Aorta (tissue), 5 donors: ENCODE results near the gene ACTR1A. TPM values are rescaled to one million over a fixed set of nuclear protein-coding genes. Genes with fewer than 3 reads are reported as not detected.
"Not testable (repeated sequence)": the region's sequence is repeated elsewhere in the genome, so short reads cannot be mapped to it uniquely, and the experiment has no call there.

Source experiments
- ATAC-seq: fragments of 200-7000 bp; cut with Tn5 transposase; one replicate; pipeline ENCODE4 v1.9.1; 2022; ENCODE audit warnings: moderate library complexity; ENCODE audit not compliant: low FRiP score
- DNase-seq, 2 donors: peaks; one replicate each; pipeline ENCODE4 v3.0.0-alpha.2; 2020
- H3K27ac ChIP-seq, 2 donors: one replicate each; pipeline ENCODE4 v1.5.1; 2013; ENCODE audit warnings: low read length in 2 of 2, mild to moderate bottlenecking in 2 of 2, moderate library complexity in 2 of 2, control low read depth in 1 of 2, inconsistent platforms in 1 of 2, low read depth in 1 of 2
- H3K27me3 ChIP-seq, 2 donors: one replicate each; pipeline ENCODE4 v1.6.1; 2013; ENCODE audit warnings: control low read depth in 1 of 2, low read length in 1 of 2, mild to moderate bottlenecking in 1 of 2, moderate library complexity in 1 of 2; ENCODE audit not compliant: insufficient read depth in 2 of 2, control insufficient read depth in 1 of 2
- H3K36me3 ChIP-seq, 2 donors: one replicate each; pipeline ENCODE4 v1.6.1; 2013; ENCODE audit warnings: control low read depth in 1 of 2, low read length in 1 of 2, mild to moderate bottlenecking in 1 of 2; ENCODE audit not compliant: insufficient read depth in 2 of 2, control insufficient read depth in 1 of 2
- H3K4me1 ChIP-seq, 2 donors: one replicate each; pipeline ENCODE4 v1.6.1; 2013; ENCODE audit warnings: low read length in 2 of 2, control low read depth in 1 of 2, mild to moderate bottlenecking in 1 of 2, moderate library complexity in 1 of 2; ENCODE audit not compliant: insufficient read depth in 2 of 2, control insufficient read depth in 1 of 2
- H3K4me3 ChIP-seq, 2 donors: one replicate each; pipeline ENCODE4 v1.5.1; 2013; ENCODE audit warnings: low read length in 2 of 2, control low read depth in 1 of 2, mild to moderate bottlenecking in 1 of 2
- H3K9me3 ChIP-seq: one replicate; pipeline ENCODE4 v1.6.1; 2013; ENCODE audit warnings: mild to moderate bottlenecking, low read length; ENCODE audit not compliant: control insufficient read depth
- WGBS, 2 donors: extraction: QIAGEN DNeasy Blood & Tissue Kit; methylation state at CpG; one replicate each; pipeline ENCODE4 v1.1.7; 2013; 5-methylcytosine and 5-hydroxymethylcytosine counted together
- intact Hi-C, 2 donors: fragments of 100-400 bp; cut with DNase I; formaldehyde crosslinking; loops; one replicate each; pipeline versions ENCODE4 v1.14.2 to v1.15.0; 2022
- polyA plus RNA-seq, 2 donors: library from polyadenylated mRNA; stranded (reverse); fragments of 200-250 nt; gene quantifications; one replicate each; pipeline ENCODE4 v1.2.3, GENCODE V29; 2013
- total RNA-seq, 2 donors: library from RNA; stranded (reverse); fragmentation: NEBNext Ultra II Directional; extraction: Animal tissue kit (Norgen Biotek cat#: 25700); gene quantifications; one replicate each; pipeline ENCODE4 v1.2.1, GENCODE V29; 2021
- donor health status: healthy with polysubstance abuse.
- donor health status: Bipolar disorder and iron deficiency.
- donor health status: DM: no; HTN: no; CAD: no.
- donor health status: DM: no; HTN: no; CAD: no.
- donor health status: DM: yes; HTN: yes; CAD: no.

The ACTR1A gene
- total and polyA plus RNA-seq, 4 donors, result 46.8 to 92.9 (median 83.4) TPM

DNA sequence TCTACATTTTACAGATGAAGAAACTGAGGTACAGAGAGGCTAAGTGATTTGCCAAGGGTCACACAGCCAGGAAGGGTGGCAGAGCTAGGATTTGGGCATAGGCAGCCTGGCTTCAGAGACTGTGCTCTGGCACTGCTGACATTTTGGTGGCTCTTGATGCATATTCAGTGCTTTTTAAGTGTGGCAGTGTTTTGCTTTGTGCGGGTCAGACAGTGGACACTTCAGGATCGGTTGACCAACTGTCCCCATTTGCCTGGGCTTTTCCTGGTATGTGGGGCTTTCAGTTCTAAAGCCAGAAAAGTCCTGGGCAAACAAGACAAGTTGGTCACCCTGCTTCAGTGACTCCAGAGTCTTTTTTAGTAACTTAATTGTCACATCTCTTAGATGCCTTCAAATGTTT lies 36.3 kb upstream of the ACTR1A start:
- no peak overlapping the region for H3K27ac ChIP-seq
- intact Hi-C loops, result no loop called here
- no peak overlapping the region for H3K4me3 ChIP-seq
- H3K4me1 ChIP-seq, result no peaks in the 10 kb centered on the region
- H3K27me3 ChIP-seq, result no peaks in the 10 kb centered on the region
- no peaks in the 10 kb centered on the region for H3K9me3 ChIP-seq
- ATAC-seq (no peak), DNase-seq (no peak)
- WGBS, 2 donors, result 61 to 74% methylated on average over 2 of the region's 2 CpGs
- no peaks in the 10 kb centered on the region for H3K36me3 ChIP-seq

DNA sequence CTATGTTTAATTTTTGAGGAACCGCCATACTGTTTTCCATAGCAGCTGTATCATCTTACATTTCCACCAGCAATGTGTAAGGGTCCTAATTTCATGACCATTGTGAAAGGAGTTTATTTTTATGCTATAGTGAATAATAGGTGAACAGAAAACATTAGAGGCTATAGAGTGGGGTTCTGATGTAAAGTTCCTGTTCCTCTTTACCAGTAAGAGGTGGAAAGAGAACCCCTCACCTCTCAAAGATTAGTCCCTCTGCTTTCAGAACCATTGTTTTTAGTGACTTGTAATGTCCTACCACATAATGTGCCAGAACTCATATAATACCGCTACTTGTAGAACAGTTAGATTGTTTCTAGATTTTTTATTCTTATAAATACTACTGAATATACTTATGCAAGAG lies 35.4 kb upstream of the ACTR1A start:
- Histone ChIP-seq H3K9me3 (no peaks in the 10 kb centered on the region), H3K4me3 (no peak overlapping the region), H3K4me1 (no peaks in the 10 kb centered on the region), H3K27ac (no peak overlapping the region), H3K27me3 (no peaks in the 10 kb centered on the region), H3K36me3 (no peaks in the 10 kb centered on the region)
- no peak for DNase-seq
- 97% methylated on average over 2 of the region's 2 CpGs for WGBS, 2 donors
- no peak for ATAC-seq
- intact Hi-C loops, result no loop called here

DNA sequence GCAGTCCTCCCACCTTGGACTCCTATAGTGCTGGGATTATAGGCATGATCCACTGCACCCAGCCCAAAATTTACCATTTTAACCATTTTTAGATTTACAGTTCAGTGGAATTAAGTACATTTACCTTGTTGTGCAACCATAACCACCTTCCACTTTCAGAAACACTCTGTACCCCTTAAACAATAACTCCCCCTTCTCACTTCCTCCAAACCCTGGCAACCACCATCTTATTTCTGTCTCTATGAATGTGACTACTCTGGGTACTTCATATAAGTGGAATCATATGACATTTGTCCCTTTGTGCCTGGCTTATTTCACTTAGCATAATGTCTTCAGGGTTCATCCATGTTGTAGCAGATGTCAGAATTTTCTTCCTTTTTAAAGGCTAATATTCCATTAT lies 34.9 kb upstream of the ACTR1A start:
- no peak for ATAC-seq
- H3K9me3 ChIP-seq, result no peaks in the 10 kb centered on the region
- DNase-seq, result no peak
- H3K36me3 ChIP-seq, result no peaks in the 10 kb centered on the region
- no peaks in the 10 kb centered on the region for H3K4me1 ChIP-seq
- no peak overlapping the region for H3K4me3 ChIP-seq
- intact Hi-C loops, result no loop called here
- no peaks in the 10 kb centered on the region for H3K27me3 ChIP-seq
- H3K27ac ChIP-seq, result no peak overlapping the region

DNA sequence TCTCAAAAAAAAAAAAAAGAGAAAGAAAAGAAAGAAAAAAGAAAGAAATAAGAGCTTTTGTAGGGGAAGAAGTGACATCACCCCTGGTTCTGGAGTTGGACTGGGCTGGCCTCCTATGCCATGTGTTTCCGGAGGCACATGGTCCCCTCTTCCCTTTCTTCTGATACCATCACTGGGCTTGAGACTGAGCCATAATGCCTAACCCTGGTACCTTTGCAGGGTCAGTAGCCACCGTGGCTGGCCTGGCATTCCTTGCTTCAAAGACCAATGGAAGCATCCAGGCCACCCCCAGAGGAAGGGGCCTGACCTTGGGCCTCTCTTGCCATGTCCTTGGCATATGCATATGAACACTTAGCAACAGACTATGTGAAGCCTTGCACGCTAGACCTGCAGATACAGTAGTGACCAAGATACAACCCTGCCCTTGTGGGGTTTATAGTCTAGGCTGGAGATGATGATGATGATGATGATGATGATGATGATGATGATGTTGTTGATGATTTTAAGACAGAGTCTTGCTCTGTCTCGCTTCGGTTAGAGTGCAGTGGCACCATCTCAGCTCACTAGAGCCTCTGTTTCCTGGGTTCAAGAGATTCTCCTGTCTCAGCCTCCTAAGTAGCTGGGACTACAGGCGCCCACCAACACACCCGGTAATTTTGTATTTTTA lies 33.1 kb upstream of the ACTR1A start:
- ATAC-seq, result no peak
- H3K4me1 ChIP-seq, result no peaks in the 10 kb centered on the region
- H3K27me3 ChIP-seq, result no peaks in the 10 kb centered on the region
- intact Hi-C loops, result no loop called here
- DNase-seq, result no peak
- no peak overlapping the region for H3K4me3 ChIP-seq
- H3K36me3 ChIP-seq, result no peaks in the 10 kb centered on the region
- H3K27ac ChIP-seq, result no peak overlapping the region
- 93 to 97% methylated on average over 7 of the region's 7 CpGs for WGBS, 2 donors
- H3K9me3 ChIP-seq, result no peaks in the 10 kb centered on the region

DNA sequence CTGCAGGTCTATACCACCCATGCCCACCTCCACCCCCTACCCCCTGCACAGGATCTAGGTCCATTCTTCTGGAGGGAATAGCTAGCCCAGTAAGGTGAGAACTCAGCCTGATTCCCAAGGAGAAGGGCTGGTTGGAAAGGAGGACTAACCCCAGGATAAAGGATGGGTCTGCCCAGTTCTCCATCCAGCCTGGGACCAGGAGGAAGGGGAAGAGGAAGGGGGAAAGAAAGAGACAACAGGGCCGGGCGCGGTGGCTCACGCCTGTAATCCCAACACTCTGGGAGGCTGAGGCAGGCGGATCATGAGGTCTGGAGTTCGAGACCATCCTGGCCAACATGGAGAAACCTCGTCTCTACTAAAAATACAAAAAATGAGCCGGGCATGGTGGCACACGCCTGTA lies 32.5 kb upstream of the ACTR1A start:
- intact Hi-C loops, H3K9me3 ChIP-seq, H3K36me3 ChIP-seq, H3K4me3 ChIP-seq, ATAC-seq, H3K27me3 ChIP-seq, H3K27ac ChIP-seq, H3K4me1 ChIP-seq, DNase-seq: not testable (repeated sequence)
- 96% methylated on average over 9 of the region's 9 CpGs for WGBS, 2 donors

DNA sequence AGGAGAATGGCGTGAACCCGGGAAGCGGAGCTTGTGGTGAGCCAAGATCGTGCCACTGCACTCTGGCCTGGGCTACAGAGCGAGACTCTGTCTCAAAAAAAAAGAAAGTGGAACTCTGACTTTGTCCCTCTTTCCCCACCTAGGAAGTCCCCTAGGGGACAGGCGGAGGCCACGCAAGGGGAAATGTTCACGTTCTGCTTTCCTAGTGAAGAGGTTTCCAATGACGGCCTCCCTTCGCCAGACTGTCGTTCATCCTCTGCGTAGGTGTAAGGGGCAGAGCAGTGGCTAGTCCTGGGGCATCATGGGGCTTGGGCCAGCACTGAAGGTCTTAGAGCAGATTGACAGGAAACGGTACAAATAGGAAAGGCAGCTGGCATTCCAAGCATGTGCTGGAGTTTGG lies 31.8 kb upstream of the ACTR1A start:
- intact Hi-C loops, result no loop called here
- 90 to 93% methylated on average over 13 of the region's 13 CpGs for WGBS, 2 donors
- H3K4me3 ChIP-seq, result no peak overlapping the region
- no peaks in the 10 kb centered on the region for H3K9me3 ChIP-seq
- DNase-seq (peak in 1 of 2 donors; percentile 47), ATAC-seq (no peak)
- H3K36me3 ChIP-seq, result no peaks in the 10 kb centered on the region
- H3K27me3 ChIP-seq, result no peaks in the 10 kb centered on the region
- H3K4me1 ChIP-seq, result no peaks in the 10 kb centered on the region
- no peak overlapping the region for H3K27ac ChIP-seq

DNA sequence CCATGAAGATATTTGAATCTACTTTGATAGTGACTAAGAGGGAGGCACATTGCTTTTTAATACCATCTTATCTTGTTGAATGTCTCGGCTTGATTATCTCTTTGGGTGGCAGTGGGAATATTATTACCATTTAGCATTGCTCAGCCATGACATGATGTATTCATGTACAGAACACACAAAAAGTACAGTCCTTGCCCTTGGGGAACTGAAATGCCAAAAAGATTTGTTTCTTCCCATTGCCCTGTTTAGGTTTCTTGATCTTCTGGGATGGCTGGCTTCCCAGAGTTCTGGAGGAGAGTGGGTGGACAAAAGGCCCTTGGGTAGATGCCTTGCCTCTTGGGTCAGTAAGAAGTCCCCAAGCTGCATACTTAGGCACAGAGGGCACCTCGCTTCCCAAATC lies 25.0 kb upstream of the ACTR1A start:
- intact Hi-C loops, result no loop called here
- Histone ChIP-seq H3K4me1 (no peaks in the 10 kb centered on the region), H3K27me3 (no peaks in the 10 kb centered on the region), H3K4me3 (no peak overlapping the region), H3K27ac (no peak overlapping the region), H3K36me3 (no peaks in the 10 kb centered on the region), H3K9me3 (no peaks in the 10 kb centered on the region)
- ATAC-seq (no peak), DNase-seq (no peak)
- WGBS, 2 donors, result 67 to 68% methylated on average over 2 of the region's 2 CpGs

DNA sequence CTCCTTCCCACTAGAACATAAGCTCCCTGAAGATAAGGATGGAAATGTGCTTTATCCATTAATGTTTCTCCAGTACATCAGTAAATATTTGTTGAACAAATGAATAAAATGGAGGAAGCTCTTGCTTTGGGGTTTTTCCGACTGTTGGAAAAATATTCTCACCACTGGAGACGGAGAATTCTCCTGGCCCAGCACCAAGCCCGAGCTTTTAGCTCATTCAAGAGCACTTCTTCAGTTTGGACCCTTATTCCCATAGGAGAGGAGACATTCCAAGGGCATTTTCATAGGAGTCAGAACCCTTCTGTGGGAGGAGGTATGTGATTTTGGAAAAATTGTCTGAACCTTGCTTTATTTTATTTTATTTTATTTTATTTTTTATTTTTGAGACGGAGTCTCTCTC lies 22.2 kb upstream of the ACTR1A start:
- H3K27me3 ChIP-seq, result no peaks in the 10 kb centered on the region
- ATAC-seq (no peak), DNase-seq (no peak)
- no peaks in the 10 kb centered on the region for H3K4me1 ChIP-seq
- H3K9me3 ChIP-seq, result no peaks in the 10 kb centered on the region
- no peak overlapping the region for H3K27ac ChIP-seq
- no peaks in the 10 kb centered on the region for H3K36me3 ChIP-seq
- intact Hi-C loops, result no loop called here
- H3K4me3 ChIP-seq, result no peak overlapping the region
- WGBS, 2 donors, result 60 to 70% methylated on average over 4 of the region's 4 CpGs

DNA sequence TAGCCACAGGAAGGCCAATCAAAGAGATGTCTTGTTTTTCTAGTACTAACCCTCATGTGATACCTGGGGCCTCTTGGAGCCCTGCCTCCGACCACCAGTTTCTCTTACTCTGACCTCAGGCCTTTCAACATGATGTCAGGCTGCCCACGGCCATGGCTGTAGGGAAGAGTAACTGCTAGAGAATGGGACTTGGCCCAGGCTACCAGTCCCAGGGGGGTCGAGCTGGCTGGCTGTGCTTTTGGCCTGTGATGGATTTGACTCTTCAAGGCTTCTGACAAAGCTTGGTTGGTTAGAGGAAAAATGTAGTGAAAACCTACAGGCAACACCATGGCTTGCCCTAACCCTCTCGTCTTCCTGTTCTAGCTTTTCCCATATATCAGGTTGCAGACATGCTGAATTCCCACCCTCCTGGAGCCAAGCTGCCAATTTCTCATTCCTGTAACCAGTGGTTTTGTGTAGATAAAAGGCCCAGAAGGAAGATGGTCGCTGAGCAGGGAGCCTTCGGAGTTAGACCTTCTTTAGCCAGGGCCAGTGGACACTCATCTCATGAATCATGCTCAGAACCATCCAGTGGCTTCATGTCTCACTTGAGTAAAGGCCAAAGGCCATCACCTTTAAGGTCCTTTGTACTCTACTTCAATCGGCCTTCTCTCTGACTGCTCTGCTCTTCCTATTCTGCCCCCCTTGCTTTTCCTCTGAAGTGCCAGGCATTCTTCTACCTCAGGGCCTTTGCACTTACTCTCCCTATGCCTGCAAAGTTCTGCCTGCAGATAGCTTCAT lies 20.9 kb upstream of the ACTR1A start:
- intact Hi-C loops, result no loop called here
- Histone ChIP-seq H3K27me3 (no peaks in the 10 kb centered on the region), H3K9me3 (no peaks in the 10 kb centered on the region), H3K27ac (no peak overlapping the region), H3K4me1 (no peaks in the 10 kb centered on the region), H3K4me3 (no peak overlapping the region), H3K36me3 (no peaks in the 10 kb centered on the region)
- WGBS, 2 donors, result 35 to 39% methylated on average over 7 of the region's 7 CpGs
- no peak for ATAC-seq
- peak; percentile 66 to 87 for DNase-seq
